HG02852 (cell line): Measurements from ENCODE around the gene ADSL.

Source experiments
- ATAC-seq: cut with Tn5 transposase; IDR thresholded peaks from one replicate; pipeline ENCODE4 v1.9.1; 2021; ENCODE audit warnings: mild to moderate bottlenecking, moderate library complexity; ENCODE audit not compliant: unreplicated experiment

ADSL gene

GRCh38 chr22:40433416-40434090 is 87.3 kb downstream of the ADSL start:
- no peak for ATAC-seq

- no peak for ATAC-seq
Observed at GRCh38 chr22:40434106-40434505, 87.8 kb downstream of the ADSL start.

- no peak for ATAC-seq
Observed at GRCh38 chr22:40434745-40435144, 88.4 kb downstream of the ADSL start.

GRCh38 chr22:40436505-40437431 is 90.5 kb downstream of the ADSL start:
- ATAC-seq: peak; percentile 58
